ENCODE data around the gene RPL13A.
A peak's percentile ranks its signal among the peaks of the same experiment; 100 is the strongest.
"Not testable (repeated sequence)": the region's sequence is repeated elsewhere in the genome, so short reads cannot be mapped to it uniquely, and the experiment has no call there.

Gene RPL13A

GRCh38 chr19:49468746-49469447 is 18.5 kb upstream of the RPL13A start:
- no peak for DNase-seq
- peaks cover 10% of the 10 kb centered on the region for H3K36me3 ChIP-seq (replicated peaks)
- H3K27ac ChIP-seq = no peak overlapping the region
- H3K4me3 ChIP-seq (ENCODE audit: low read depth, low read length) = no peak overlapping the region
- in situ Hi-C loops (cut with HindIII; ENCODE audit: low pct_ligation_motif_present, low sequenced_read_pairs) = no loop called here
- no peaks in the 10 kb centered on the region for H3K27me3 ChIP-seq (replicated peaks)
- no peak for TF ChIP-seq CTCF (IDR thresholded peaks at IDR 0.05; ENCODE audit: low read depth, low read length, missing control alignments)

- no peaks in the 10 kb centered on the region for H3K27me3 ChIP-seq (replicated peaks)
- TF ChIP-seq CTCF (IDR thresholded peaks at IDR 0.05; ENCODE audit: low read depth, low read length, missing control alignments) = peak; percentile 16
- H3K4me3 ChIP-seq (ENCODE audit: low read depth, low read length) = no peak overlapping the region
- in situ Hi-C loops (cut with HindIII; ENCODE audit: low pct_ligation_motif_present, low sequenced_read_pairs) = no loop called here
- H3K27ac ChIP-seq = no peak overlapping the region
- peaks cover 10% of the 10 kb centered on the region for H3K36me3 ChIP-seq (replicated peaks)
- no peak for DNase-seq
These were observed 17.4 kb upstream of the RPL13A start for GRCh38 chr19:49469828-49470614.

GRCh38 chr19:49470615-49470978 is 16.8 kb upstream of the RPL13A start:
- Histone ChIP-seq H3K27me3 (replicated peaks) (no peaks in the 10 kb centered on the region), H3K27ac (no peak overlapping the region), H3K4me3 (ENCODE audit: low read depth, low read length) (no peak overlapping the region), H3K36me3 (replicated peaks) (peaks cover 10% of the 10 kb centered on the region)
- in situ Hi-C loops (cut with HindIII; ENCODE audit: low pct_ligation_motif_present, low sequenced_read_pairs) = no loop called here
- TF ChIP-seq CTCF (IDR thresholded peaks at IDR 0.05; ENCODE audit: low read depth, low read length, missing control alignments) = no peak
- no peak for DNase-seq

- no peak overlapping the region for H3K27ac ChIP-seq
- TF ChIP-seq CTCF (IDR thresholded peaks at IDR 0.05; ENCODE audit: low read depth, low read length, missing control alignments) = no peak
- DNase-seq = no peak
- peaks cover 6% of the 10 kb centered on the region for H3K36me3 ChIP-seq (replicated peaks)
- in situ Hi-C loops (cut with HindIII; ENCODE audit: low pct_ligation_motif_present, low sequenced_read_pairs) = no loop called here
- H3K4me3 ChIP-seq (ENCODE audit: low read depth, low read length) = no peak overlapping the region
- H3K27me3 ChIP-seq (replicated peaks) = no peaks in the 10 kb centered on the region
These were observed 14.5 kb upstream of the RPL13A start for GRCh38 chr19:49472936-49473335.

GRCh38 chr19:49473501-49473867 is 13.9 kb upstream of the RPL13A start:
- H3K4me3 ChIP-seq (ENCODE audit: low read depth, low read length) = peak overlapping the region; percentile 73
- H3K27me3 ChIP-seq (replicated peaks); H3K27ac ChIP-seq; in situ Hi-C loops (cut with HindIII; ENCODE audit: low pct_ligation_motif_present, low sequenced_read_pairs); DNase-seq; H3K36me3 ChIP-seq (replicated peaks): not testable (repeated sequence)

- Histone ChIP-seq H3K27ac (peak within 1 kb of the TSS; percentile 42), H3K27me3 (replicated peaks) (no peaks in the 10 kb centered on the region), H3K4me3 (ENCODE audit: low read depth, low read length) (peak within 1 kb of the TSS; percentile 73), H3K36me3 (replicated peaks) (peaks cover 5% of the 10 kb centered on the region)
- peak; percentile 39 for DNase-seq
- peak; percentile 85 for TF ChIP-seq CTCF (IDR thresholded peaks at IDR 0.05; ENCODE audit: low read depth, low read length, missing control alignments)
- in situ Hi-C loops (cut with HindIII; ENCODE audit: low pct_ligation_motif_present, low sequenced_read_pairs) = no loop called here
These were observed 13.4 kb upstream of the RPL13A start, which contains the start of gene FLT3LG for GRCh38 chr19:49473868-49474541. TSS of gene FLT3LG (plus strand) at chr19:49474215. CDS start at chr19:49474640, 425 bp downstream.

Measured in brain microvascular endothelial cell (primary cell).